ENCODE data around the gene UIMC1.

UIMC1 gene

DNA sequence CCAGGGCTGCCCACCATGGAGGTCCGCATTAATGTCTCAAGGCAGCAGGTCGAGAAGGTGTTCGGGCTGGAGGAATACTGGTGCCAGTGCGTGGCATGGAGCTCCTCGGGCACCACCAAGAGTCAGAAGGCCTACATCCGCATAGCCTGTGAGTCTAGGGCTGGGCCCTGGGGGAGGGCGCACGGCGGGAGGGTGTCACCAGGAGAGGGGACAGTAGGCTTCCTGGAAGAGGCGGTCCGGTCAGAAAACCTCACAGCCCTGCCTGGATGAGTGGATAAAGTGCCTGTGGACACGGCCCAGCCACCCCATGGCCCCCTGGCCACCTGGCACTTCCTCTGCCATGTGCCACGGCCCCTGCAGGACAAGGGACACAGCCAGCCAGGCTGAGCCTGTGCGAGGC is 138.5 kb downstream of the UIMC1 start:
- no peak for DNase-seq

DNA sequence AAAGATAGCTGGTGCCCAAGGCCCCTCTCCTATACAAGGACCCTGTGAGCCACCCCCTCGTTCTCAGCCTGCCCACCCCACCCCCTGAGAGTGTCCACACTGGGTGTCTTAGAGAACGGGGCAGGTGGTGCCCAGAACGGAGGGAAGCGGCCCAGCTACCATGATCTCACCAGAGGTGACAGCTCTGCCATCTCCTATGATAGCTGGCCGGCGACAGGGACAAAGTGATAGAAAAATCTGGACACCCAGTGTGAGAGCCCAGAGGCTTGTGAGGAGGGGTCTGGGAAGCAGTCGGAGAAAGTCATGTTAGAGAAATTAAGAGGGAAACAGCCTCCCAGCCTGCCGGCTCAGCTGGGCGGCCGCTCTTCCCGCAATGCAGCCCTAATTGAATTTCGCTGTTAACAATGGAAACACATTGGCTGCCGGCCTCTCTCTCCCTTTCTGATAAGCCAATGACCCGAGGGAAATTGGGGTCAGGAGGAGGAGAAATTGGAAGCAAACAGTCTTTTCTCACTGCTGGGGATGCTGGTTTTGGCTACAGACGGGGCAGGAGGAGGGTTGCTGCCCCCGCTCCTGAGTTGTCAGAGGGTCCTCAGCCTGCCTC is 139.8 kb downstream of the UIMC1 start:
- no peak for DNase-seq

DNA sequence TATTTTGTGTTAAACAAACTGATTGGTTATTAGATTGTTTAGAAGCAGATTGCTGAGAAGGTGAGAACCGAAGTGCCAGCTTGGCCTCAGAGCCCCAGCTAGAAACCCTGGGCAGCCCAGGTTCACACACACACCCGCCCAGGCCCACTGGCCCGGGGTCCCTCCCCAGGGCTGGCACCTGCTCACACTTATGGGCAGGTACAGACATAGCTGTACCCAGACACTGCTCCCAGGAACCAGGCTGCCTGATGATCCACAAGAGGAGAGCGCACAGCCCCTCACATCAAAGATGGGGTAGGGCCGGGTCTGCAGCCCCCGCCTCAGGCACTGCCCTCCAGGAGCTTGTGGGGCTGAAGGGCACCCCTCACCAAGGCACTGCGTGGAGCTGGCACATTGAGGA is 140.6 kb downstream of the UIMC1 start:
- no peak for DNase-seq

DNA sequence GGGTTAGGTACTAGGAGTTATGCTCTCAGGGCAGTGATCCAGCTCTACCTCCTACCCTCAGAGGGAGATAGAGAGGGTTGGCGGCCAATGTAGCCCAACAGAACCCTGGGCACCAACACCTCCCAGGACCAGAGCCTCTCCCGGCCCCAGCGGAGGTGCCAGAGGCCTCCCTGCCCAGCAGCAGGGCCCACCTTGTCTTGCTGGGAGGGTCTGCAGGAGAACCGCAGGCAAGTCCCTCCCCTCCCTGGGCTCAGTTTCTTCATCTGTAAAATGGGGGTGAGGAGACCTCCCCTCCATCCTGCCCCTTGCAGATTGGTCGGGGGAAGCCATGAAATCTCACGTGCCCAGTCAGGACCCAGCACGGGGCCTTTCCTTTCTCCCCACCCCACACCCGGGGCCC is 141.8 kb downstream of the UIMC1 start:
- no peak for DNase-seq

DNA sequence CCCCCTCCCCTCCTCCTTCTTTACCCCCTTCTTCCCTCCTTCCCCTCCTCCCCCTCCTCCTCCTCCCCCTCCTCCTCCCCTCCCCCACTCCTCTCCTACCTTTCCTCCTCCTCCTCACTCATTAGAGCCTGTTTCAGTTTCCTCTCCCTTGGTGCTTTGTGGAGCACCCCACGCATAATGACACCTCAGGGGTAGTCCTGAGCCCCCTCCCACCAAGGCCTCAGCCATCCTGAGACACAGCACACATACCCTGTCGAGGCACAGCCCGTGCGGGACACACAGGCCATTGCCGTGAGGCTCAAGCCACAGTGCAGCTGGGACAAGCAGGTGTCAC is 142.8 kb downstream of the UIMC1 start:
- DNase-seq: no peak

DNA sequence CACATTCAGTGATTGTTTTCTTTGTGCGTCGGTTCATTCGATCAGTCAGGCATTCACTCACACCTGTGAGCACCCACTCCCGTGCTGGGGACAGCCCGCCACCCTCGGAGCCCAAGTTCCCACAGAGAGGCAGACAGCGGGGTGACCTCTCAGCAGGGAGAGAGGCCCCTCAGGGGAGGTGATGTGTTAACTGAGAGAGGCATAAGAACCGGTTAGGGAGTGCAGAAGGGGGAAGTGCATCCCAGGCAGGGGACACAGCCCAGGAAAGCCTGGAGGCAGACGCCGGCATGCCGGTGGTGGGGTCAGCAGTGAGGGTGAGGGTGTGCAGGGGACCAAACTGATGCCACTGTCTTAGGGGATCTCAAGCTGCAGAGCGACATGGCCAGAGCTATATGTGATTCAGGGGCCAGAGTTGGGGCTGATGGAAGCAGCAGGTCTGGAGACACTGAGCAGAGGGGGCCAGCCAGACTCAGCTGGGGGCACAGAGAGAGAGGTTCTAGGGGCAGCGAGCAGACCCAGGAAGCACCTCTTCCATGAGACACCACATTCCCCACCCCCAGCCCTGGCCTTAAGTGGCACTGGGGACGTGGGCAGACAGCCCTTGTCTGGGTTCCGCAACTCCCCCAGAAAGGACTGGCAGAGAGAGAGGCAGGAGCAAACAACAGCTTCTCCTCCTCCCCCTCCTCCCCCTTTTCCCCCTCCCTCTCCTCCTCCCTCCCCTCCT is 143.4 kb downstream of the UIMC1 start:
- no peak for DNase-seq

DNA sequence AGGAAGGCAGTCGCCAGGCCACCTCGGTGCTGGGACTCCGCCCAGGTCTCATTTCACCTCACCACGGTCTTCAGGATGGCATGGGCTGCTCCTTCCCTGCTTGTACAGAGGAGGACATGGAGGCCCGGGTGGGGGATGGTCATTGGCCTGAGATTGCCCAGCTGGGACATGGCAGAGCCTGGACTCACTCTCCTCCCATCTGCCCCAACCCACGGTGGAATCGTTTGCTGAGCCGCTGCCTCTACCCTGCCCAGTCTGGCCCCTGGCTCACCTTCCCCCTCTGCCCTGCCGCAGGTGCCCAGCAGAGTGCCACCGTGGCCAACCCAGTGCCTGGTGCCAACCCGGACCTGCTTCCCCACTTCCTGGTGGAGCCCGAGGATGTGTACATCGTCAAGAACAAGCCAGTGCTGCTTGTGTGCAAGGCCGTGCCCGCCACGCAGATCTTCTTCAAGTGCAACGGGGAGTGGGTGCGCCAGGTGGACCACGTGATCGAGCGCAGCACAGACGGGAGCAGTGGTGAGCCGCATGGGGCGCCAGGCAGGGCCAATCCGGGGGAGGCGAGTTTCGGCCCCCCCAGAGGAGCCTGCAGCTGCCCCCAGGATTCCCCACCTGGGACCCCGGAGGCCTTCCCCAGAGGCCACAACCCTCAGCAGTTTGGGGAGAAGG is 144.1 kb downstream of the UIMC1 start:
- no peak for DNase-seq

DNA sequence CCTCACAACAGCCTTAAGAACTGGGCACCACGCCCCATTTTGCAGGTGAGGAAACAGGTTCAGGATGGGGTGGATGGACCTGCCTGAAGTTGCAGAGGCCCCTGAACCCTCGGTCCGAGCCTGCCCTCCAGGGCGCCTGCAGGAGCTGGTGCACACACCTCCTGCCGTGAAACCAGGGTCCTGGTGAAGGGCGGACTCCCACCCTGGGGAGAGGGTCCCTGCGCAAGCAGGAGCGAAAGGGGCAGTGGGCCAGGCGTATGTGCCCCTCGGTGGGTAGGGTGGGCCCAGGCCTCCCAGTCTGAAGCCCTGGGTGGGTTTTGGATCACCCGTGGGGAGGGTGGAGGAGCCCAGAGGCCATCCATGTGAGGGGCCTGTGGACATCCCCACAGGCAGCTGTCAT is 145.3 kb downstream of the UIMC1 start:
- no peak for DNase-seq

DNA sequence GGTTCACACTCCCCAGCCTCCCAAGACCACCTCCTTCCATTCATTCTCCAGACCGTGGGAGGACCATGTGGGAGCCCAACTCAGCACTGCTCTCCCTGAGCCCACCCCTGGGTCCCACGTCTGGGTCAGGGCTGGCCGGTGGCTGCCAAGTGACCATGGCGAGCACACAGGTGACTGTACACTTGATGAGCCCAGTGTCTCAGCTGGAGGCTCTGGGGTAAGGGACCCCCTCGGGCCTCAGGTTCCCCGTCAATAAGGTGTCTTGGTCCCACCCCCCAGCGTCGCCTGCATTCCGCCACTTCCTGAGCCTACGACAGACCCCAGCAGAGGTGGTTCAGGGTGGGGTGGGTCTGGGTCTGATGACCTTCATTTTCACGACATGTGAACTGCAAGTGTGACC is 146.2 kb downstream of the UIMC1 start:
- no peak for DNase-seq

DNA sequence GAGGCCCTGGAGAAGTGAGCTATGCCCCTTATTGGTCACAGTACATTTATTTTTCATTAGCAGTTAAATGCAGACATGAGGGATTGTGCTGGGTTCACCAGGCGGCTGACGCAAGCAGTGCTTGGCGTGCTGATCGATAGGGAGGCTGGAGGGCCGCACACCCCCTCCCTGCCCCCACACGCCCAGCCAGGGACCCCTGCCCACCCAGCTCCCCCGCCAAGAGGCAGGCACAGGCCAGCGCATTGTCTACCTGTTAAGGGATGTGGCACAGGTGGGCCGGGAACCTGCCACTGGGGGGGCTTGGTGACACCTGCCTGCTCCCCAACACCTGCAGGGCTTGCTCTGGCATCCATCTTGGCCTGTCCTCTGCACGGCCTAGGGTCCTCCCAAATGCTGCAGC is 146.7 kb downstream of the UIMC1 start:
- no peak for DNase-seq

DNA sequence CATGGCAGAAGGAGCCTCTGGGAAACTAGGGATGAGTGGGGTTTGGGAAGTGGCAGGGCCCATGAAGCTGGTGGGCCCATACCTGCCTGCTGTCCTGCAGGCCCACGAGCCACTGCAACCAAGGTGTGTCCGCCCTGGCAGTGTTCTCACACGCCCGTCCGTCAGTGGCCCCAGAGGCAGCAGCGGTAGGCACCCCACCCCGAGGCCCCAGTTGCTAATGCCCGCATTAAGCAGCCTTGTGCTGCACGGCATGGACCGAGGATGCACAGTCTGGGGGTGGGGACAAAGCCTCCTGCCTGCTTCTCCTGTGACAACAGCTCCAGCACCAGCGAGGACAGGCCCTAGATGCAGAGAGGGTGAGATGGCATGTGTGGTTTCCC is 148.7 kb downstream of the UIMC1 start:
- no peak for DNase-seq

DNA sequence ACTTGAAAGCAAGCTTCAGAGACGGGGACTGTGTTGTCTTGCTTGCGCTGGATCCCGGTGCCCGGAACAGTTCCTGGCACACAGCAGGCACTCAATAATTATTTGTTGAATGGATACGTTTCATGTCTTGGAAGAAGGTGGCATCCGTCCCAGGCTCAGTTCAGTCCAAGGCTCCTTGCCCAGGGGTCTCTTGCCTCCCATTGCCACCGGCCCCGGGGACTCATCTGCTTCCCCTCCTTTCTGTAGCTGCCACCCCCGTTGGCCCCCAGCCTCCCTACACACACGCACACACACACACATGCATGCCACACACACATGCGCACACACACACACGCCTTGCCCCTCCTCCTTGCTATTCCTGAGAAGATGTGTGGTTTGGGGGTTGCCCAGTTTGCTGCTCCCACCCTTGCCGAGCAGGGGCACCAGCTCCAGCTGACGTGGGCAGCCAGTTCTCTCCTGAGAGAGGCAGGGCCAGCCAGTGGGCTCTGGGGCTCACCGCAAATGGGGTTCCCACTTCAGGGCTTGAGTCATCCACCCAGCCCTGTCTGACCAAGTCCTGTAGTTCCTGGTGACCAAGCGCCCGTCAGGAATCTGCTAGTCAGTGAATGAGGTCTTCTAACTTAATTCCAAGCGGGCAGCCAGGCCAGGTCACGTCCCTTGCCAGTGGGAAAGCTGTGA is 149.2 kb downstream of the UIMC1 start:
- no peak for DNase-seq

DNA sequence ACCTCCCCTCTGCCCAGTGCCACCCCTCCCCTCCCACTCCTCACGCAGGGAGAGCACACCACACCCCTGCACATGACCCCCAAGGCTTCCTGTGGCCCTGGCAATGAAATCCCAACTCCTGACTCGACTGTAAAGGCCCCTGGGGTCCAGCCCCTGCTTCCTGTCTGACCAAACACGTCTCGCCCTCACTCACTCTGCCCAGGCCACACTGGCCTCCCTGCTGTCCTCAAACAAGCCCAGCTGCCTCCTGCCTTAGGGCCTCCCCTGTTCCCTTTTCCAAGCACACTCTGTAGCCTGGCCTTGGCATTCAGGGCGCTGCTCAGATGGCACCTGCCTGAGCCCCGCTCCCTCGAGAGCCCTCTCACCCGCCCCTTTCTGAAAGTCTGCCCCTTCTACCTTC is 149.8 kb downstream of the UIMC1 start:
- no peak for DNase-seq

DNA sequence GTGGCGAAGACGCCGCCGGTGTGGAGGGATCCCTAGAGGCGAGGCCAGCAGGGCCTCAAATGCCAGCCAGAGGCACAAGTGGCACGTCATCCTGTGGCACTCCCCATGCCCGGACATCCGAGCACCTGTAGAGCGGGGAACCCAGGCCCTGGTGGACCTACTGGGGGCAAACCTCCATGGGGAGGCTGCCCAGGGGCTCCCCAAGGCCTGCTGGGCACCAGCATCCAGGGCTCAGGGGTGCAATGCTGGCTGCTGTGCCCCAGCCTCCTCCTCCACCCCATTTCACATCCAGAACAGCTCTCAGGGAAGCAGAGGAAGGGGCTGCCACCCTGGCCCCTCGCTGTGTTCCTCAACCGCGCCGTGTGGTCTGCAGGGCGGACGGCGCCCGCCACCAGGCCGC is 151.0 kb downstream of the UIMC1 start:
- no peak for DNase-seq

All from CD4-positive, alpha-beta T cell treated with Interleukin-4 for 1 hour (primary cell).